Measurements from ENCODE around the gene MEIS2.

The MEIS2 gene

DNA sequence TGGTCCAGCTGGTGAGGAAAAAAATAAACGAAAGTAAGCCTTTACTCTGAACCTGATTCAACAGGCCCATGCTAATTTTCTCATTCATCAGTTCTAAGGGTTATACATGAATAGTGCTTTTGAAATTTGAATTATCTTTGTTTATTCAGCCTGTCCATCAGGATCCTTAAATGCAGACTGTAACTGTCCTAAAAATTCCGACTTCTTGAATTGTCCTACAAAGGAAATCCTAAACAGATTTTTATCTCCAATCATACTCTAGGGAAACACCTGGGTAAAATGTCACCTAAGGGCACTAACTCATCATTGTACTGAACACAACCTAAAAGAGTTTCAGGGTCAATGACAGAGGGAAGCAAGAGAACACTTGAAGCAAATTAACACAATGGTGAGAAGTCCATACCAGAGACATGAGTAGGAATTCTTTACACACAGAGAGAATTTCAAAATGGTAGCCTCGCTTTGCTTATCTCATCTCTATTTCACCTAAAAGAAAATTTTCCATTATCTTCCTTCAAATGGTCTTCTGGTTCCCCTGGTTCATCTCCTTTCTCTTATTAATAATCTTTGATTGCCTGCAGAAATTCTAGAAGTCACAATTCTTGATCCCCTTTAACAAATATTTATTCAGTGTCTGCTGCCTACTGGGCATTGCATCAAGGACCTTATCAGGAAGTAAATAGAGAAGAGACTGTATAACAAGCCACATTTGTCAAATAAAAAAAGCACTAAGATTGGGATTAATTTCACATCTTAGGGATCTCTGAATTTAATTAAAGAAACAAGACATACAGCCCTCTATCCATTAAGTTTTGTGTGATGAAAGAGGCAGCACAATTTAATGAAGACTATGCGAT is 182.7 kb downstream of the MEIS2 start:
- no peak for DNase-seq

DNA sequence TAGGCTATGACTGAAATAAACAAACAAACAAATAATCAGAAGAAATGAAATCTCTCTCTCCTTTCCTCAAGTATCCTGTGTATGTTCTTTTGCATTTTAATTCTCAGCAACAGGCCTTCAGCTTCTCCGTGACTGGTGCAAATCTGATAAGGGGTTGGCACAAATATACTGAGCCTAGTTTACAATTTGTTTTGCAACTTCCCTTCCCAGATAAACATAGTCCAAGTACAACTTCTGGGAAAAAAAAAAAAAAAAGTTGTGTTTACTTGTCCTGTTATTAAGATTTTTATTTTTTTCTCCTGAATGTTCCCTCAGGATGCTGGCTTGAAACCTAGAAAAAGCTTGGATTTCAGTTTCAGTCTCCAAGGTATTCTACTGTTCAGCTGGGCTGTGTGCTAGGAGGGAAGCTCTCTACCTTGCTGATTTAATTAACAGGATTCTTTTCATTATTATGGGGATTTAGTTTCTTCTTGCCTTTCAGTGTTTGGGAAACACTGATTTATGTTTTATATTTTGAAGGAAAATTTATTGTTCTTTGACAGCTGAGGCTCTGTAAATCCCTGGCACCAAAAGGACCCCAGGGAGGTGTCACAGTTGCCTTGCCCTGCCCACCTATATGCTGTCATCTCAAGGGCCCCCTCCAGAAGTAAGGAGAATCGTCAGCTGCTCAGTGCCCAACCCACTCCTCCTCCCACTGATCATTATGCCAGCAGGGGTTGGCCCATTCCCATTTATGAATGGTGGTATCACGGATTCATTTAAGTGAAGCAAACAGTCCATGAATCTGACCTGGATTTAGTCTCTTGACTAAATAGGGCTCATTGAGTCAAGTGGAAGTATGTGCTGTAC is 185.2 kb downstream of the MEIS2 start:
- no peak for DNase-seq

DNA sequence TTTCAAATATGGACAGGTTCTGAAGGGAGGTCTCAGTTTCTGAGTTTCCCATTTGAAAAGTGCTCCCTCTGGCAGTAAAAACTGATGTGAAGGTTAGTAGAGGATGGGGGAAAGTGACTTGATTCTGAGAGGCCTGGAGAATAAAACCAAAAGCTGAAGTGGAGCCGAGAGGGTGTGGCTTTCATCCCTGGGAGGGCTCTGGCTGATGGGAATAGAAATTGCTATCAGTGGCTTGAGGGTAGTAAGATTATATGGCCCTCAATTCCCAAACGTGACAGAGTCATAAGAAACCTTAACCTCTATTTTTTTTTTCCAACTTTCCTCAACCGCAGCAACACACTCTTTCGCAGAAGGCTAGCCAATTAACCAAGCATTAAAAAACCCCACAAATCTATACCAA is 185.9 kb downstream of the MEIS2 start:
- no peak for DNase-seq

DNA sequence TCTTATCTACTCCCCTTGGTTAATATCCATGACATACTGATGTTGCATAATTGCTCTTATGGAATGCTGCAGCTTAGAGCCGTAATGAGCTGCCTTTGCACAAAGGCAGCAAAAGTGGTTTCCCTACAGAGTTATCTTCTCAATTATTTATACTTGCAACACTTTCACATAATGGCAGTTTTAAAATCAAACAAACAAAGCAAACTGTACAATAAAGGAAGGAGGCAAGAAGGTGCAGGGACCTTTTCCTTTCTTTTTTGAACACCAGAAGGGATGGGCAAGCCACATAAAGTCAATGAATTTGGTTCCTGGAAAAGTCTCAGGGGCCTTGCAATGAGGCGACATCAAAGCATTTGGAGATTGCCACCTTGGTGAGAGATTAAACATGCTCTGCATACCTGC is 188.0 kb downstream of the MEIS2 start:
- no peak for DNase-seq

DNA sequence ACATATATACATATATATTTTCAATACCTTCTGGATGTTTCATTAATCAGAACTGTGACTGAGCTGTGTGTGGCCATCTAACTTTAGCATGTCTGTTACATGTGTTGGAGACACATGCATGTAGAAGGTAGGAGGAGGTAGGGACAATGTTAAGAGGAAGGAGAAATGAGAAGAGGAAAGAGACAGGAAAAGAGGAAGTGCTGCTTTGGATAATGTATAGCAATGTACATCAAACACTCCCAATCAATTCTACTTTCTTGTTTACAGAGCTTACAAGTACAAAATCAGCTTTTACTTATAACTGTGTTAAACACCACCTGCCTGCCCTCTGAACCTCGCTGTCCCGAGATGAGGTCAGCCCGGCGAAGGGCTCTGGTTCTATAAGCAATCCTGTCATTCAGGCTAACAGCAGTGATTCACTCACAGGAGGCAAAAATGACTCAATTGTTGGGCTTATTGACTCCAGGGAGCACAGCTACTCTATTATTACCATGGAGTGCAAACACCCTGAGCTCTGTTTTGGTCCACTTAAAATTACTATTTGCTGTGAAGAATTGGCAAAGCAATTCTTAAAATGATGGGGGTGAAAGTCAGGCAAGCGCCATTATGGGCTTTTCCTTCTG is 188.9 kb downstream of the MEIS2 start:
- DNase-seq = no peak

DNA sequence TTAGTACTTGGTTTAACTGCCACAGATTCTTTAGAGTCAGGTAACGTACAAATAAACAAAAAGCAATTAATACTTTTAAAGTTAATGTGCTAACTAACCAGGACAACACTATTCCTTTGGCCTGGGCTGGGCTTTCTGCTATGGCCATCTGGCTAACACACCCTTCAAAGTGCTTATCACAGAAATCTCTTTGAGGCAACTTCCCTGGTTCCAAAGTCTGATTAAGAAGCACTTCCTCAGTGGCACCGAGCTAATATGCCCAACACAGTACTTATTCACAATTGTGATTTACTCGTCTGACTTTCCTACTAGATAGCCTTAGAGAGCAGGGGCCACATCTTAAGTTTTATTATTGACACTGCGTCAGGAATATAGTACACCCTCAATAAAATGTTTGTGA is 191.4 kb downstream of the MEIS2 start:
- no peak for DNase-seq

DNA sequence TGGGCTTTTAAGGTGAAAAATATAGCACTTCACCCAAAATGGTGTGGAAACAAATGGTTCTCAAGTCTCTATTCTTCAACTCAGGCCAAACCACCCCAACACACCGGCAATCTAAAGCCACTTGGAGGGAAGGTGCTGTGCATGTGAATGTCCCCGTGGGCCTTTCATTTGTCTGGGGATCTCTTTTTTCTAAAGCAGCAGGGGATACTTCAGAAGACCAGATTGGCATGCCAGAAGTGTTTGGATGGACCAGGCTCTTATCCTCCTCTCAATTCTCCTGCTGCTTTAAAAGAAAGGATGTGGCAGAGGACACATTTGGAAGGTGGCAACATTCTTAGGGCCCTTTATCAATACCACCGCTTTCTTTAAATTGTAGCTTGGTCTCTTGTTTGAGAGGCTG is 193.1 kb downstream of the MEIS2 start:
- DNase-seq = no peak

DNA sequence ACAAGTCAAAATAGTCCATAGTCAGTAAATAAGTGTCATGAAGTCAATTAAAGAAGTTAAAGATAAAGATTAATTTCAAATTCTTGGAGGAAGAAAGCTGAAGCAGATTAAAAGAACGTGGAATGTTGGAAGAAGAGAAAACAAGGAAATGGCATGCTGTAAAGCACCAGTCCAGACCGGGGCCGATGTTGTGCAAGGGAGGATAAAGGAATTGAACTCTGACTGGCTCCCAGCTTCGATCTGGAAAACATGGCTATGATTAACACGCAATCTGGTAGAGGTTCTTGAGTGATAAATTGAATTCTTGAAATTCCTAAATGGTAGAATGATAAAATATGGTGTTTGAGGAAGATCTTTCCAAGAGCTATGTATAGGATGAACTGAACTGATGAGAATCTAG is 194.4 kb downstream of the MEIS2 start:
- DNase-seq = no peak

DNA sequence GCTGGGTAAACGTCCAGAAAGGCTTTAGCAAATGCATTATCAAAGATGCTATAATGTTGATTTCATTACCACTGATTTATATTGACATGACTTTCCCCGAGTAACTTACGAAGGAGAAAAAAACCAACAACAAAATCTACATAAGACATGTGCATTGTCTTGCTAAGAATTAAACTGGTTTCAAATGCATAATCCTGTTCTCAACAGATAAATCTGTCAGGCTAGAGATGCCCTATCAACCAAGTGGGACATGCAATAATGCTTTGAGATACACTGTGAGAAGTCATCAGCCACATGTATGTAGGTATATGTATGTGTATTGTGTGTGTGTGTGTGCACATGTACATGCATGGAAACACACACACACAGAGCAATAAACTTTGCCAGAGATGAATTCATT is 195.6 kb downstream of the MEIS2 start:
- DNase-seq = no peak

DNA sequence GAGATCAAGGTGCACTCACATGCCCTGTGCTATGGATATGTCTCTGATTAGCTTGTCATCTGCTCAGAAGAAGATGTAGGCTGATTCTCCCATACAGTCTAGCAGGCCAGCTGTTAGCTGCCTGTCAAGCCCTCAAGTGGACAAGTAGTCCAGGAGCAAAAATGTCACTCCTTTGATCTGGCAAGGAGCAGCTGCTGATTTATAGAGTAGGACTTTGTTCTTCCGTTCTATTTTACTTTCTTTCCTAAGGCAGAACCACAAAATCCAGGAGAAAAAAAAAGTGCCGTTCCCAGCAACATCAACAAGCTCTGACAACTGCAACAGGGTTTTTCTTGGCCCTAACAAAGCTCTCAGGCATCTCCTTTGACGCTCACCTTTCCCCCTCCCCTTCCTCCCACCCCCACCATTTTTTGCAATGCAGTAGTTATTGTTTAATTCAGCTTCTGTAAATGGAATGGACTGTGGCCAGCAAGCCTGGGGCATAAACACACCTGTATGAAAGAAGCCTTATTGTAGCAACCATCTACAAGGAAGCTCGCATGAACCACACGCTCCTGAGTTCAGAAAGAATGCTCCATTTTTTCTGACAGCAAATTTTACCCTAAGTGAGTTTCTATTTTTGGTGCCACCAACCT is 196.3 kb downstream of the MEIS2 start:
- no peak for DNase-seq

DNA sequence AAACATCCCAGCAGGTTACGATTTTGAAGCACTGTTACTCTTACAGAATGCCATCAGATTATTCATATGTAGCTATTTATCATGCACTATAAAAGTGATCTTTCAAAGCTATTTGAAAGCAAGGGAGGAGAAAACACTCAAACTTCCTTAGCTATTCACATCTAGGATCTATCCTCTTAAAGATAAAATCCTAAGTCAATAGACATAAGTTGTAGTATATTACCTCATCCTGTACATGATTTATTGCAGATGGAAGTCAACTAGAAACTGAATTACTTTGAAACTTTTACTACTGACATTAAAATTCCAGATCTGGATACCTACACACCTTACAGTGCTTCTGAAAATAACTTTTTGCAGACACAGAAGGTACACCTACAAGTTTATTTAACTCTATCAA is 197.2 kb downstream of the MEIS2 start:
- no peak for DNase-seq

DNA sequence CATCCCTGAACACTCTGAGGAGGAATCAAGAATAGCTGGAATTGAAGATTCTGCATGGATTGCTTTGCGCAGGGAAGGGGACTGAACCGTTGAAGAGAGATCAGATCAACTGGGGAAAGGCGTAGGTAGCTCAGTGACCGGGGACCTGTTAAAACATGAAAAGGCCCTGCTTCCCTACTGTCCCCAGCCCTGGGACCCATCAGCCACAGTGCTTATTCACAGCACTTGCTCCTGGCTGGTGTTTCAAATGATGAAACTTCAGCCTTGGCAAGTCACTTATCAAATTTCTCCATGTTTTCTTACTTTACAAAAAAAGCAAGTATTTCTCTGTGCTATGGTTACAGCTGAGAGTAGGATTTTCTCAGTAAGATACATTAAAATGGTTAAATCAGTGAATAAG is 199.3 kb downstream of the MEIS2 start:
- DNase-seq = no peak

DNA sequence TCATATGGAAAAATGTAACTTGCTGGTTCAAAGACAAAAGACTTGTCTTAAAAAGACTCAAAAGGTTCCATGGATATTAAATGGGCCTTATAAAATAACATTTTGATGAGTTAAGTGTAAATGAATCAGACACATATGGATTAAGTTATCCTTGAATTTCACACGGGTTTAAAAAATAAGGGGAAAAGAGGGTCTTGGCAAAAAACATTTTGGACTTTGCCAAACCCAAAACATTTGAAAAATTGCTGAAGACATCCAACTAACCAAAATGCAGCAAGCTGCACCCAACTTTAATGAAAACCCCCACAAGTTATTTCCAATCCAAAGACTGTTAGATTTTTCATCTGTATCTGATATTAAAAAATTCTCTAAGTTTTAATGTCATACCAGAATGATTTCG is 200.7 kb downstream of the MEIS2 start:
- no peak for DNase-seq

DNA sequence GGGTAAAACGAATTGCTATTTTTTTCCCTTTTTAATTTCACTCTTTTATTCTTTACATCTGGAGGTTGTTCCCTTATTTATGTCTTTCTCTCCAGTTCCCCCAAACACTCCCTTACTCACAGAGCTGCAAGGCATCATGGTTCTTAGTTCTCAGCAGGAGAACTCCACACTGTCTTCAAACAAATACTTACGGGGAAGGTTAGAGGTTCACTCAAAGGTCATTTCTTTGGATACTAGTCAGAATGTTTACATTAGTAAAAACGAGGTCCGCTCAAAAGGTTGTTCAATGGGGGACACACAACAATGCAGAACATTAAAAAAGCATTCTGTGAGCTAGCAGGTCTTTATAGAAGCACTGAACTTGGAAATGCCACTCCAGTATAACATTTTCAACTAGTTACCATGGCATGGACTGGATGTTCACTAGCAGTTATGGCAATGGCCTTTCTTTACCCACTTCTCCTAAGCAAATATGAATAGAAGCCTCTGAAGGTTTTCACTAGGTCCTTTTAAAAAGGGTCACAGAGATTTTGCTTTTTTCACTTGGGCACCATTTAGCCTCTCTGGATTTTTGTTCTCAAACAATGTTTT is 201.7 kb downstream of the MEIS2 start:
- DNase-seq = no peak

DNA sequence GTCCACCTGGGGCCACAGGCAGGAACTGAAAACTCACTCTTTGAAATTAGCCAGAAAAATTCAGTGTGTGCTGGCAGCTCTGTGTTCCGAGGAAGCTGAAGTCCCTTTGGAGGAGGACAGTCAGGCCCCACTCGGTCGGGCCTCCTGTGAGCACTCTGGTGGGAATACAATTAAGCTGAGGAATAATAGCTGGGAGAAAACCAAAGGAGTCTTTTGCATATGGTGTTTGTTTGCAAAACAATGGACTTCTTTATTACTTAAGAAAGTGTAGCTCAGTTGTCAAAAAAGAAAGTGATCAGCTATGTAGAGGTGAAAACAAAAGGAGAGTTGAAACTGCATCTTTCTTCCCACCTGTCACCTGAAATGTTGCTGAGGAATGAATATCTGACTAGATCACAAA is 202.5 kb downstream of the MEIS2 start:
- no peak for DNase-seq

DNA sequence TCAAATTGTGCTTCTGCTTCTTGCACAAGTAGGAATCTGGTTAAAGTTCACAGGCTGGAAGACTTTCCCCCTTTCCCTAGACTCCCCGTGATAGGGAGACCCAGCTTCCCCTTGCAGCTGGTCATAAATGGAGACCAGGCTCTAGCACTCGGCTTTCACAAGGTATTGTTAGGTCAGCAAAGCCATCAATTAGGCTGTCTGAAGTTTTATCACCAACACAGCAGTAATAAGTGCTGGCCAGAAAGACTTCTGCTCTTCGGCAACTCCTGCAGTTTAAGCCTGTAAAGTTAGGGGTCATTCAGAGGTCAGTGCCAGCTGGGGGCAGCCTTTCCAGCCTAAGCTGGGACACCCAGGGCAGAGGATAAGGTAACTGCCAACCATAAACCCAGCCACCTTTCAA is 203.4 kb downstream of the MEIS2 start:
- DNase-seq = no peak

DNA sequence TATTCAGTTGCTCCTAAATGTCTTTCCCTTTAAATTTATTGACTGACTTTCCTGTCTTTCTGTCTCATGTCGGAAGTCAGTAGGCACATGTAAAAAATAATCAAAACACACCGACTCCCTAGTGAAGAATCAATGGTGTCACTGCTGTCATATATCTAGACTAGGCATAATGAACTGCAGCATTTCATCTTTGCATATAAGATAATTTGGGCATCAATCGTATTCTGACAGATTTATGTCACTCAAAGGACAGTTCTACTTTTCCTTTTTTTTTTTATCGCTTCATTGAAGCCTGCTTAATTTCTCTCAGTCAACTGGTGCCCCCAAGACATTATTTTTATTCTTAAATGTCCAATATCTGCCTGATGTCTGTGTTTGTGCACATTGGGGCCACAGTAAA is 206.3 kb downstream of the MEIS2 start:
- no peak for DNase-seq

DNA sequence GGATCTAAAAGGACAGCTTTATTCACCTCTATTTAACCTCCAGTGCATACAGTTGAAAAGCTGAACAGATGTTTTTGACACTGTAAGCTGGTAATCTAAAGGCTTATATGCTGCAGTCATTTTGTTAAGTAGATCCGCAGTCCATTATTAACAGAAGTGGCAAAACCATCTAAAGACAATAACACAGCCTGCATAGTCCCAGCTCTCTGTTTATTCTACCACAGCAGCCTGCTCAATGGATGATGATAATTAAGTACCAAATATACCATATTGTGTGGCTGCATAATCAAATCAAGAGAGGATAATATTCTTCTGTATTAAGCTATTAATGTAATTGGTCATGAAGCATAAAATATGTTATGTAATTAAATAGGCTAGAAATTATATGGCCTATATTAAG is 207.1 kb downstream of the MEIS2 start:
- DNase-seq = no peak

DNA sequence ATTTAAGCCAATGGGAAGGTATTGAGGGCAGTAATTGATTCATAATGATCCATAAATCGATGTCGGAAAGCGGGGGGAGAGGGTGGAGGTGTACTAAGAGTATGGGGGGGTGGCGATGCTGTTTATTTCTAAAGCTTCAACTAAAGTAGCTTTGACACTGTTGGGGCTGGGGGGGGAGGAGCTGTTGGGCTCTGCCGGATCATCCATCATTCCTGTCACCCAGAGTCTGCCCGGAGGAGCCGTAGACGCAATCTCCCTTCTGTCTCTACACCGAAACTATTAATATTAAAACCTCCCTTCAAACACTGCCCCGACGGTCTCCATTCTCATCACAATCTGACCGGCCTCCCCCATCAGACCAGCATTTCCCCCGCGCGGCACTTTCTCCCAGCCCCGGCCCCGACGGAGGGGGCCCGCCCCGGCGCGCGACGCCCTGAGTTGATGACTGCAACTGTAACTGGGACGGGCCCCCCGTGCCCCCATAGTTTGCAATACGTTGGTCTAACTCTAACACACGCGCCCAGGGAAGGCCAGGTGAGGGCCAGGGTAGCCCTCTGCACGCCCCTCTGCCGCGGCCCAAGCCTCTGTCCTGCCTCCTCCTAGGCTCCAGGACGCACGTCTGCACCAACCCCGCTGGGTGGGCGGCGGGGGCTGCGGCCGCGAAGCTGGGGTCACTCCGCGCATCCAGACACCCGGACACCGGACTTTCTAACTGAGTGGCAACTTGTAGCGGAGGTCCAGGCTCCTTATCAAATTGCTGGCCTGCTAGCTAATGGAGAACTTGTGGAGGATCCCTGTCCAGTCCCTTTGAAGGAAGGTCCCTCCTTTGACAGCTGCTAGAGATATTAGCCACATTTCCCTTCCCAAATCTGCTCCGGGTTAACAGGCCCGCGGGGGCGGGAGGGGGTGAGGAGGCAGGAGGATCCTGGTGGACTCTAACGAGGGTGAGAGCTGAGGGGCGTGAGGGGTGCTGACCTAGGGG is 212.0 kb downstream of the MEIS2 start:
- no peak for DNase-seq

DNA sequence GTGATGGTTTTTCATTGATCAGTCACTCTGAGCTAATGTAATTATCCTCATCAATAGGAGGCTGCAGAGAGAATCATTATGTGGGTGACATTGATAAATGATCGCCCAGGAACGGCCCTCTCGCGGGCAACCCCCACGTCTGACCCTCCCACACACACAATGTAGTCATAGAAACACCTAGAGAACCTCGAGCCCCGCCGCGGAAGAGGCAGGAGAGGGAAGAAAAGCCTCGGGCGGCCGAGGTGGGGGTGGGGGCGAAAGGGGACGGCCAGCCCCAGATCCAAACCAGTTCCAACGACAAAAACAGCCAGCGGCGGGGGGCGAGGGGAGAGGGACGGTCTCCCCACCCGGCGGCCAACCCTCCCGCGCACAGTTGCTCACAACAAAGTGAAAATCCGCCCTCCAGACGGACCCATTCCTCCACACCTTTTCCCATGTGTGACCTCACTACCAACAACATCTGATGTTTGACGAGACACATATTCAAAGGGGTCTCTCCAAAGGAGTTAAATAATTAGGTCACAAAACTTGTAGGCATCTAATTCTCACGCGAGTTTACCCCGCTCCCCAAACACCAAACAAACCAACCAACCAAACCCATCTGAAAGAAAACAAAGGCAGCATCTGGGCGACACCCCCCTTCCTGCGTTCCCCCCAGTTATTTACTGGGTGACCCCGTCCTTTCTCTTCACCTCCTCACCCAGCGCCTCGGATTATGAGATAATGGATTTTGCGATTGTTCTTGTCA is 213.0 kb downstream of the MEIS2 start:
- DNase-seq = no peak

DNA sequence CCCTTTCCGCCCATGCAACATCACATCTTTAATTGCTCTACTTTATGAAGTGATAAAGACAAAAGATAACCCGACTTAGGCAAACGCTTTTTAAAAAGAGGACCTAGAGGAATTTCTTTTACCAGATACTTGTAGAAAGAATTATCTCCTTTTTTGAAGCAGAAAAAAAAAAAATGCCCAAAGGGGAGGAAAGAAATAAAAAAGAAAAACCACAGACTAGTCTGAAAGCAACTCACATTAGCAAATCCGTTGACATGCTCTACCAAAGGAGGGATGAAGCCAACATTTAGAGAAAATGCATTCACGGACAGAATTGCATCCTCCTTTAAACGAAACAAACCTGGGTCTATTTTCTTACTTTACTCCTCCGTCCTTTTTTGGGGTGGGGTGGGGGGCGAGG is 213.6 kb downstream of the MEIS2 start:
- no peak for DNase-seq
